Kasumi-1 (cell line): ENCODE data around the gene LBX1.

ENCODE experiments used
- DNase-seq, 2 experiments: peaks; one replicate each; lab custom pipeline; 2025; lab: John Stamatoyannopoulos, UW

Gene LBX1

GRCh38 chr10:101241840-101242707 is 12.8 kb upstream of the LBX1 start:
- DNase-seq, result no peak

DNA sequence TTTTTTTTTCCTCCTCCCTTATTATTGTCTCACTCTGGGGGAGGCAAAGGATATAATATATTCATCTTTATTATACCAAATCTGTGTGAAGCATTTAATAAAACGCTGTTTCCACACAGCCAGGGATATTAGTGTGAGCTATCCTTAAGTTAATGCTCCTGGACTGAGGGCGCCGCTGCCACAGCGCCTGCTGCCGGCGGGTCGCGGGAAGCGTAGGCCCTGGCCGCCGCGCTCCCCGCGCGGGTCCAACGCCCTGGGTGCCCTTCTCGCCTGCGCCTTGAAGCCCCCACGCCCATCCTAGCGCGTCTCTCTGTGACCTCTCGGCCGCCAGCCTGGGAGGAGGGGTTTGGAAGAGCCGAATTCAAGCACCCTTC is 9.5 kb upstream of the LBX1 start:
- DNase-seq, result no peak

GRCh38 chr10:101237982-101238731 is 8.9 kb upstream of the LBX1 start:
- no peak for DNase-seq

- DNase-seq, result no peak
These were observed 8.1 kb upstream of the LBX1 start for GRCh38 chr10:101237081-101237981.

DNA sequence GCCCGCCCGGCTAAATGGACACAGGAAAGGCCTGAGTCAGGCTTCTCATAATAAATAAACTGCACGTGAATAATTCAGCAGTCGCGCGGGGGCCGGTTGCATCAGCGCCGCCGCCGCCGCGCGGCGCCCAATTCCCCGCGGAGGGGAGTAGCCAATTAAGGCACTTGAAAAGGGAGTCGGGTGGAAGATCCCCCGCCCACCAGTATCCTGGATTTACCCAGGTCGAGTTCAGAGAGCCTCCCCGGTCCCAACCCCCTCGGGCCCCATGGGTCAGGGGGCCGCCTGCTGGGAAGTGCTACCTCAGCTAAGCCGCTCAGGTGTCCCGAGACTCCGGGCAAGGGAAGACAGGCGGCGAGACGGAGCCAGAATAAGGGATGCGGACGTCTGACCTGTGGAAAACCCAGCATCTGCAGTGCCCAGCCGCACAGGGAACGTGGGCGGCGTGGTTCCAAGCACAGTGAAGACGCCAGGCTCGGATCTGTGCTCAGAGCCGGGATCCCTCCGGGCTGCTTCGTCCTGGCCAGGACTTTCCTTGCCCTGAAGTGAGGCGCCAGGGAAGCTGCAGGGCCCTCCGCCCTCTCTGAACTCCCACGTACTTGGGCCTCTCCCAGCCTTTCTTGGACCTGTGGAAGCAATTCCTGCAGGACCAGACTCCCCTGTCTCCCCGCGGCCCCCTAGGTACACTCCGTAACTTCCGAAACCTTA is 7.3 kb upstream of the LBX1 start:
- DNase-seq, result no peak

- no peak for DNase-seq
These were observed 6.5 kb upstream of the LBX1 start for GRCh38 chr10:101235766-101236165.

- DNase-seq, result no peak
These were observed 5.1 kb upstream of the LBX1 start for GRCh38 chr10:101234333-101234732.

DNA sequence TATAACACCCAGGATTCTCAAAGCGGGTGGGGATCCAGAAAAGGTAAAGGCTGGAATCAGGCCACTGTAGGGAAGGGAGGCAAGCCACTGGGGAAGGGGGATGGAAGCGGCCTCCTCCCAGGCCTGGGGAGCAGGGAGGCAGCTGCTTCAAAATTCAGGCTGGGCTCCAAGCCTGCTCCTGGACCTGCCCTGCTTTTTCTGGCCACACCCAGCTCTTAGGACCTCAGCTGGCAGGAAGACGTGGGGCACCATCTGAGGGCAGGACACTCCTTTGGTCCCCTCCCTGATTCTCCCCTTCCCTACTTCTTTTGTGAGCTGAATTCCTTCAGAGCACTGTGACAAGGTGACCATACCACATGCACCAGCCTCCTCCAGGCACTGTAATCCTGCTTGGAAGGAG is 4.6 kb upstream of the LBX1 start:
- no peak for DNase-seq

- DNase-seq, result no peak
These were observed 4.2 kb upstream of the LBX1 start for GRCh38 chr10:101233443-101233842.

DNA sequence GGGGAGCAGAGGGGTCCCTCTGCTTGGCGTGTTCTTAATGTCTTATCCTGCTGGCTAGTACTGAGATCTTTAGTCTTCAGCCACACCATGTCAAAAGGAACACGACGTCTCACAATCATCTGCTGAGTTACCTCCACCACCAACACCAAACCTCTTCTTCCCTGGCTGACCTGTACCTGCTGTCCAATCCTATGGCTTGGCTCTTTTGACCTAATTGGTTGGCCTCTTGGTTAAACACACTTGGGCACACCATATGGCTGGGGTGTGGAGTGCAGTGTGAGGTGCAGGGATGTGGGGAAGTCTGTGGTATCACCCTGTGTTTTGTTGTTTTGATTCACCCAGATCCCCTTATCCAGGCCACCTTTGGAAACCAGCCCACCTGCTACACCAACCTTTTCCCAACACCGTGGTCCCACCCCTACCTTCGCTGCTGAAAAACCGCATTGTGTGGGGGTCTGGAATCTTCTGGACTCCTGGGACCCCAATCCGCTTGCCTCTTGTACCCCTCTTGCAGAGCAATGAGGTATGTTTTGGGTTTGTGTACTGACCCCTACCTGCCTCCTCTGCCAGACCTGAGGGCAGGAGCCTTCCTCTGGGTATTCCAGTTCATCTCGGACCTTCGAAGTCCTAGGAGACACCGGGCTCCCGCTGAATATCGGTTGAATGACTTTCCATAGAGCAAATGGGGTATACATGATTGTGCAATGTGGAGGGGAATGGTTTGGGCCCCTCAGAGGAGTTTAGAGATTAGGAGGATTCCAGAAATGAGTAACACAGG is 2.8 kb upstream of the LBX1 start:
- no peak for DNase-seq

DNA sequence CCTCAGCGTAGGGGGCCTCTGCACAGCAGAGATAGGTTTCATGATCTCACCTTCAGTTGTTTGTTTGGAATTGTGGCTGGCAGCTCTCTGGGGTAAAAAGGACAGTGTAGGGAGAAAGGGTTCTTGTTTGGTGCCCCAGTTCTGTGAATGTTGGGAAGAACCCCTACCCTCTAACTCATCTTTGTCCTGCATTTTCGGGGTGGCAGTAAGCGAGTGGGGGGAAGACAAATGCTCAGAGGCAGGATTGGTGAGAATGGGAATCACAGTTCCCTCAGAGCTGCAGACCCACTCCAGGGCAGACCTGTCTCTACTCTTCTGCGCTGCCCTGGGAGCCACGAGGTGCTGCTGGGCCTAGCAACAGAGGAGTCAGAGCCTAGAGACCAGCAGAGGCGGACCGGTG is 1.8 kb upstream of the LBX1 start:
- no peak for DNase-seq

DNA sequence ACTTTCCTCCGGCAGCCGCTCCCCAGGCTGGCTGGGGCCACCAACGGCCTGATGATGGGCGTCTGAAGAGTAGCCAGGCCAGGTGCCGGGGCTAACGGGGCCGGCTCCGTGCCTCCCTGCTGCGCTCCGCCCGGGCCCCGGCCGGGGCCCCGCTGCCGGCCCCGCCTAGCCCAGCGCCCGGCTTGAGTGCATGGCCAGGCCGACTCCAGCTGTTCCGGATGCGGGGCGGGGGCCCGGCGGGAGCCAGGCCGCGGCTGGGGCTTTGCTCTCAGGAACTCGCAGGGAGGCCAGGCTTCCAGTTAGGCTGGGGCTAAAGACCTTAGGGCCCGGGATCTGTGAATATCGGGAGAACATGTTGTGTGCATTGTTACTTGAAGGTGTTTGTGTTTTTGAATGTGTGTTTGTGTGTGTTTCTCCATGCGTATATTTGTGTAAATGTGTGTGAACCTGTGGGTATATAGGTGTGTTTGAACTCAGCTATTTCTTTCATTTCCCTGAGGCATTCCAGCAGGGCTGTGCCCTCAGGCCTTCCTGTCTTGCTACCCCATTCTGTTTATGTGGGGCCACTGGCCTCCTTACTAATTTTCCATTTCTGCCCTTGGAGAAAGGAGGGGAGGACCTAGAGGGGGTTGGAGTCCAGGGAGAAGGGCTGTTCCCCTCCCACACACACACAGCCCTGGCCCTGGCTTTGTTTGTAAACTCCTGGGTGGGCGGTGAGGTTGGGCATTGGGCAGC is 1.1 kb upstream of the LBX1 start:
- no peak for DNase-seq

DNA sequence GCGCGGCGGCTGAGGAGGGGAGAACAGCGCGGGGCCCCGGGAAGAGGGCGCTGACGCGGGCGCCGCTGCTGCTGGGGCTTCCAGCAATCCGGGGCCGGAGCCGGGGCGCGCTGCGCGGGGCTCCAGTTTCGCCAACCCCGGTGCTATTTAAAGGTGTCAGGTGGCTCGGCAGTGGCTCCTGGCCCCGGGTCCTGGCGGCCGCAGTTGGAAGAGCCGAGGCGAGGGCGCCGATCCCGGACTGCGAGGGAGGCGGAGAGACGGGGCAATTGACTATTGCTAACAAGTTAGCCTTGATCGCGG is 347 bp downstream of the LBX1 start:
- no peak for DNase-seq

DNA sequence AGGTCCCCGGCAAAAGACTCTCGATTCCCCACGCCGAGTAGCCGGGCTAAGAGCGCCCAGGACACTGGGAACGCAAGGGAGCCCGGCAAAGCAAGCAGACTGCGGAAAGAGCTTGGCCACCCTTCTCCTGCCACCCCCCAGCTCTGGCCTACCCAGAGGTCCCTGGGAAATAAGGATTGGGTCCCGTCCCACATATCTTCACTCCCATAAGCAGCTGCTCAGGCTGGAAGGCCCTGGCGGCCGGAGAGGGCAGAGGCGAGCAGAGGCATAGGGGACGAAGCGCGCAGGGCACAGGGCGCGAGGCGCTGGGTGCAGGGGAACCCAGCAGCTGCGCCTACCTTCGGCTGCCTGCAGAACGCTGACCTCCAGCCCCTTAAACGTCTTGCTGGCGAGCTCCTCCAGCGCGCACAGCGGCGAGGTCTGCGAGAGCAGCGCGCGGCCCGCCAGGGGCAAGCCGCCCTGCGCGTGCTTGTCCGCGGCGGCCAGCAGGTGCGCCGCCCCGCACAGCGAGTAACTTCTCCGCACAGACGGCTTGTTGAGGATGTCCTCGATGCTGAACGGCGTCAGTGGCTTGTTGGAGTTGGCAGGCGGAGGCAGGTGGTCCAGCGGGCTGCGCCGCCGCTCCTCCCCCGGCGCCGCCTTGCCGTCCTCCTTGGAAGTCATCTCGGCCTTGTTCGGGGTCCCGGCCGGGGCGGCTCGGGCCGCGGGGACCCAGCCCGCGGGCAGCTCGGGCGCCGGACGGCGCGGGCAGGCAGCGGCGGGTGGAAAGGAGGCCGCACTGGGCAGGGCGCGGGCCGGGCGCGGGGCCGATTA is 904 bp downstream of the LBX1 start:
- no peak for DNase-seq

- DNase-seq, result no peak
These were observed 1.7 kb downstream of the LBX1 start for GRCh38 chr10:101227429-101228152.

- no peak for DNase-seq
These were observed 2.5 kb downstream of the LBX1 start for GRCh38 chr10:101226491-101227428.

- DNase-seq, result no peak
These were observed 3.3 kb downstream of the LBX1 start for GRCh38 chr10:101225846-101226421.
